Stimulated activated CD8-positive, alpha-beta memory T cell treated with anti-CD3 and anti-CD28 coated beads, Interleukin-7, amount 100 ng/mL, for 24 hours (primary cell): ENCODE measurements around the gene ARHGEF16.

ENCODE experiments used
- DNase-seq: peaks from one replicate; pipeline ENCODE4 v3.0.0-alpha.2; 2020; ENCODE audit warnings: low read depth

The ARHGEF16 gene

DNA sequence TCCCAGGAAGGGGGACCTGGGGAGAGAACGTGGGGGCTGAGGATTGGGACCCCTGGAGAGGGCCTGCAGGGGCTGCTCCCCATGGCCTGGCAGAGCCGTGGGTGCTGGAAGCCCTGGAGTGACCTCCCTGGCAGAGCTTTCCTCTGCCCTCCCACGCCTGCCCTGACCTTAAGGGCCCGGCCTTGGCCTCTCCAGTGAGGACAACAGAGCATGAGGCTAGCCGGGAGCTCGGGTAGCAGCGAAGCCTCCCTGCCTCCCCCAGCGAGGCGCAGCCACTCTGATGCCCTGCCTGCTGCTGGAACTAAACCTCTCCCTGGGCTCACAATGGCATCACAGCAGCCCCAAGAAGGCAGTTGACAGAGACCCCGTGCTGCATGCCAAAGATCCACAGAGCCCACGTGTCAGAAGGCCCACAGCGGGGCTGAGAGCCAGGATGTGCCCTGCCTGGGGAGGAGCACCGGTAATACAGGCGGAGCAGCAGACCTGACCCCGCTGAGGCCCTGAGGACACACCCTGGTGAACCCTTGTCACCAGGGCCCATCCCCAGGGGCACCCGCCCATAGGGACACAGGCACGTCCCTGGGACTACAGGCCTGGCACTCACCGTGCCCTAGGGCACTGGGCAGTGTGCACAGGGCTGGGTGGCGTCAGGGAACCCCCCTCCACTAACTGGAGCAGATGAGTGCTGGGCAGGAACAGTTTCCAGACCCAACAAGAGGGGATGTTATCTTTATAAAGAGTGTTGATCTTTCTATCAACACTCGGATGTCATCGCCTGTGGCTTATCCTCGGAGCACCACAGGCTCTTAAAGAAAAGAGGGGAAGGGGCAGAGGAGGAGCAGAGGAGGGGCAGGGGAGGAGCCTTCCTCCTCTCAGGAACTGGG, 48.4 kb downstream of the ARHGEF16 start:
- DNase-seq: no peak

DNA sequence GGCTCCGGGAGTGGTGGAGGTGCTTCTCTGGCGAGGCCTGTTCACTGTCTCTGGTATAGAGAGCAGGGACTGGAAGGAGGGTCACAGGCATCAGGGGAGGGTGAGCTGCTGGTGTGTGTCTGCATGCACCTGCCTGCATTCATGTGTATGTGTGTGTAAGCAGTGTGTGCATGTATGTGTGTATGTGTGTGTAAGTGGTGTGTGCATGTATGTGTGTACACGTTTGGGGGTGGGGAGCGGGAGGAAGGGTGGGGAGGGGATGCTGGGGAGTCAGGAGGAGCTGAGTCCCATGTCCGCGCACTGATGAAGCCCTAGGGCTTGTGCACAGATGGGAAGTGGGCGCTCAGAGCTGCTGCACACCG, 49.0 kb downstream of the ARHGEF16 start:
- no peak for DNase-seq

GRCh38 chr1:3504151-3504821, 49.8 kb downstream of the ARHGEF16 start:
- DNase-seq: no peak

- no peak for DNase-seq
Observed at GRCh38 chr1:3504822-3505153, 50.3 kb downstream of the ARHGEF16 start.

GRCh38 chr1:3505161-3505560, 50.7 kb downstream of the ARHGEF16 start:
- DNase-seq: no peak

DNA sequence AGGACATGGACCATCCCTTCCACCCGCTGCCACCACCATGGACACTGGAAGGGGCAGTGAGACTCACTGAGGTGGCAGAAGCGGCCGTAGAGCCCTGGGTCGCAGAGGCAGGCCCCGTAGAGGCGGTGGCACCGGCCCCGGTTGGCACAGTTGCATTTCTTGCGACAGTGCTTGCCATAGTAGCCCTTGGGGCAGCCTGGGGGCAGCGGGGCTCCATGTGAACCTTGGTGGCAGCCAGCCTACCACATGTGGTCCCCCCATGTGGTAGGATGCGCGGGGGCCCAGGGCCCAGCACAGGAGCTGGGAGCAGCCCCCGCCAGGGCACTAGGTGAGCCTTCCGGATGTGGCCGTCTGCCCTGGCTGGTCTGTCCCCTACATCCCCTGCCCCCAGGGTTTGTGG, 51.6 kb downstream of the ARHGEF16 start:
- no peak for DNase-seq

DNA sequence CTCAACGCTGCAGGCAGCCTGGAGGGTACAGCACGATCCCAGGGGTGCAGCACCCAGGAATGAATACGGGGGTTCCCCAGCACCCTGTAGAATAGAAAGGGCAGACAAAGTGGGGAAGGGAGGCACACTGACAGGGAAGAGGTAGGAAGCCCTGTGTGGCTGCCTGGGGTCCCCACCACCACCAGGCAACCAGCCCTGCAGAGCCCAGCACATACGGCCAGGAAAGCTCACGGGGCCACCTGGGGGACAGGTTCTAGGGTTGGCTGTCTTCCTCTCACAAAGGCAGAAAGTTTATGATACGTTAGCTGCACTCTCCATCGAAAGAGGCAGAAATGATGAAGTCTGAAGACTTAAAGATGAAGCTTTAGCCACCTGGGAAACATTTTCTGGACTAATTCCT, 52.5 kb downstream of the ARHGEF16 start:
- DNase-seq: no peak

DNA sequence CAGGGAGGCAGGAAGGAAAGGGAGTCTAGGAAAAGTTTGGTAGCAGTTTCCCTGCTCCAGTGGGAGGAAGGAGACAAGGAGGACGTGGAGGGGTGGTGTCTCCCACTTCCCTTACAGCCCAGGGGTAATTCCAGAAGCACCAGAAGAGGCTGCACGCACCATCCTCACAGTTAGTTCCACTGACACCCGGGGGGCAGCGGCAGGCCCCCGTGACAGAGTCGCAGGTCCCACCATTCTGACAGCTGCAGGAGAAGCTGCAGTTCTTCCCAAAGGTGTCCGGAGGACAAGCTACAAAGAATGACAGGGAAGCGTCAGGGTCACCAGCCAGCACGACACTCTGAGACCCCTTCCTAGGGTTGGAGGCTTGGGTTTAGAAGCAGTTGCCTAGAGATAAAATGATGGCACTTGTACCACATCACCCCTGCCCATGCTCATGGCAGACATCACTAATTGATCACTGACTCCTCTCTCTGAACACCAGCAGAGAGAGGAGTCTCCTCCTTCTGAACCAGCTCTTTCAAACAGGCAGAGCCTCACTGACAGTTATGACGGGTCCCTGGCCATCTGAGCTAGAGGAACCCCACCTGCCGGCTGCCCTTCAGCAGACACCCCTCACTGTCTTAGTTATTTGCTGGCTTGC, 53.3 kb downstream of the ARHGEF16 start:
- no peak for DNase-seq

GRCh38 chr1:3508757-3509415, 54.4 kb downstream of the ARHGEF16 start:
- DNase-seq: no peak

DNA sequence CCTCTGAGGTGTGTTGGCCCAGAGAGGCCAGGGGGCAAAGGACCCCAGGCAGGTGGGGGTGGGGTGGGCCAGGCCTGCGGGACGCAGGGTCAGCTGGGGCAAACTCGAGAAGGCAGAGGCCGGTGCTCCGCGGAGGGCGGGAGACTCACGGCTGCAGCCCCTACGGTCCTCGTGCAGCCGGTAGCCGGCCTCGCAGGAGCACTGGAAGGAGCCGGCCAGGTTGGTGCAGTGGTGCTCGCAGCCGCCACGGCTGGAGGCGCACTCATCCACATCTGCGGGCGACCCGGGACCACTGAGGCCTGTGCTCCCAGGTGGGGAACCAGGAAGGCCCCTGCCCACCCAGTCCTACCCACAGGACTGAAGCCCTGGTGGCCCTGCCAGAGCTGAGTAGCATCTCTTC, 55.3 kb downstream of the ARHGEF16 start:
- DNase-seq: no peak

GRCh38 chr1:3510136-3510955, 55.9 kb downstream of the ARHGEF16 start:
- no peak for DNase-seq

DNA sequence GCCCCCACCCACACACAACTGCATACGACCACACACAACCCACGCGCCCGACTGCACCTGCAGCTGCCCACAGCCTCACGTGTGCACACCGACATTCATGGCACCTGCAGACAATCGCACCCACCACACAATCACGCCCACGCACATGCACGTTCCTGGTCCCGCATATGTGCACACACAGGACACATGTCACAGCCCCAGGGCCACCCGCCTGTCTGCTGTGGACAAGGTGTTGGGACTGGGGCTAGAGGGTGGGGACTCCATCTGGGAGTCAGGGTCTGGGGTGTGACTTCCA, 56.4 kb downstream of the ARHGEF16 start:
- no peak for DNase-seq

DNA sequence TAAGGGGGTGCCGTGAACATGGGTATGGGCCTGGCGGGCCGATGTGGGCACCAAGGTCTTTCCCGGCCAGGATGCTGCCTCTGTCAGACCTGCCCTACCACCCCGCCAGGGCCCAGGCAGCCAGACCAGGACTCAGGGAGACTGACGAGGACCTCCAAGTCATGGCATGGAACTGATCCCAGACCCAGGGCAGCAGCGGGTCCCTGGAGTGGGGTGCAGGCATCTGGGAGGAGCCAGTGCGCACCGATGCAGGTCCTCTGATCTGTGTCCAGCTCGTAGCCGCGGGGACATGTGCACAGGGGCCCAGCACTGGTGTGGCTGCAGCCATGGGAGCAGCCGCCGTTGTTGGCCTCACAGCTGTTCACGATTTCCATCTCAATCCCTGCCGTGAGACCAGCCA, 56.8 kb downstream of the ARHGEF16 start:
- no peak for DNase-seq

DNA sequence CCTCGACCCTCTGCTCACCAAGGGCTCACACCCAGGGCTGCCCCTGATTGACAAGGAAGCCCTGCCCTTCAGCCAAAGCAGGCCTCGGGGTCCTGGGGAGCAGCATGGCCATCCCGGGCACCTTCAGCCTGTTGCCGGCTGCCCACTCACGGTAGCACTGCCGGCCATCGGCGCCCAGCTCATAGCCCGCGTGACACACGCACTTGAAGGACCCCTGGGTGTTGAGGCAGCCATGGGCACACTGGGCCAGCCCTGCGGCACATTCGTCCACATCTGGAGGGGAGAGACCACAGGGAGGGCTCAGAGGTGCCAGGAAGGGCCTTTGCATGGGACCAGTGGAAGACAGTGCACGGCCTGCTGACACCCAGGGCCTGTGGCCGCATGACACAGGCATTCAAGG, 57.4 kb downstream of the ARHGEF16 start:
- DNase-seq: no peak

DNA sequence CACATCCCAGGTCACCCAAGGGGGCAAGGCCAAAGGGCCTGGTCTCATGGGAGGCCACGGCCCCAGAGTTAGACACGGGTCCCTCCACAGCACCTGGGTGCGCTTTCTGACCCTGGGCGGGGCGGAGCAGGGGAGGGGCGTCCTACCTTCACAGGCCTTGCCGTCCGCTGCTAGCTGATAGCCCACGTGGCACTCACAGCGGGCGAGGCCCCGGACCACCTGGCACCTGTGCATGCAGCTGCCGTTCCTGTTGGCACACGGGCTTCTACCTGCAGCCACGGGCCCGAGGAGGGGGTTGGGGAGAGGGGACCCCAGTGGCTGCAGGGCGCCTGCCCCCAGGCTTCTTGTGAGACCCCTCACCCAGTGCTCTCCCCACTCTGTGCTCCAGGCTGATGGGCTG, 59.9 kb downstream of the ARHGEF16 start:
- DNase-seq: no peak

DNA sequence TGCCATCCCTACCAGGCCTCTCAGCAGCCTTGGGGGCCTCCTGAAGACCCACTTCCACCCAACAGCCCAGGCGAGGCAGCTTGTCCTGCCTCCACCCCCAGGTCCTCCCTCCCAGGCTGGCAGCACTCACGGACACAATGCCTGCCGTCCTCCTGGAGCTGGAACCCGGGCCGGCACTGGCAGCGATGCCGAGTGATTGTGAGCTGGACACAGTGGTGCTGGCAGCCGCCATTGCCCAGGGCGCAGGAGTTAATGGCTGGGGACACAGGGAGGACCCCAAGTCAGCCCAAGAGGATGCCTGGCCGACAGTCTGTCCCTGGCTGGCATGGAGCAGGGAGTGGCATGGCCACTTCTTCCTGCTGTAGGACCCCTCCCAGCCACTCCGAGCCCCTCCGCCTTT, 60.8 kb downstream of the ARHGEF16 start:
- DNase-seq: no peak

- DNase-seq: no peak
Observed at GRCh38 chr1:3515774-3516480, 61.5 kb downstream of the ARHGEF16 start.

DNA sequence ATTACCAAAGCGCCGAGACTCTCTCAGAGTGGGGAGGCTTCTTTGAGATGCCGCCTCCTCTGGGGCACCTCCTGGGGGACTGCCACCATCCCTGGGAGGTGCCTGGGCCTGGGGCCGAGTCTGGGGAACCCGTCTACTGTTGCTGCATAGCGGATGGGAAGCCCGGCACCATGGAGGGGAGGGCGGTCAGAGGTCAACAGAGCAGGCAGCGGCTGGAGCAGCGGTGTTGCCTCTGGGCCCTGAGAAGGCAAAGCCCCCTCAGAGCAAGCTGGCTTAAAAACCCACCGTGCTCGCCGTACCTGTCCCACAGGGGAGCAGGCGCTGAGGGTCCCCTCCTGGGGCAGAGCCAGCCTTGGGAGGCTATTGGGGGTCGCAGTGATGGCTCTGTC, 62.0 kb downstream of the ARHGEF16 start:
- no peak for DNase-seq

DNA sequence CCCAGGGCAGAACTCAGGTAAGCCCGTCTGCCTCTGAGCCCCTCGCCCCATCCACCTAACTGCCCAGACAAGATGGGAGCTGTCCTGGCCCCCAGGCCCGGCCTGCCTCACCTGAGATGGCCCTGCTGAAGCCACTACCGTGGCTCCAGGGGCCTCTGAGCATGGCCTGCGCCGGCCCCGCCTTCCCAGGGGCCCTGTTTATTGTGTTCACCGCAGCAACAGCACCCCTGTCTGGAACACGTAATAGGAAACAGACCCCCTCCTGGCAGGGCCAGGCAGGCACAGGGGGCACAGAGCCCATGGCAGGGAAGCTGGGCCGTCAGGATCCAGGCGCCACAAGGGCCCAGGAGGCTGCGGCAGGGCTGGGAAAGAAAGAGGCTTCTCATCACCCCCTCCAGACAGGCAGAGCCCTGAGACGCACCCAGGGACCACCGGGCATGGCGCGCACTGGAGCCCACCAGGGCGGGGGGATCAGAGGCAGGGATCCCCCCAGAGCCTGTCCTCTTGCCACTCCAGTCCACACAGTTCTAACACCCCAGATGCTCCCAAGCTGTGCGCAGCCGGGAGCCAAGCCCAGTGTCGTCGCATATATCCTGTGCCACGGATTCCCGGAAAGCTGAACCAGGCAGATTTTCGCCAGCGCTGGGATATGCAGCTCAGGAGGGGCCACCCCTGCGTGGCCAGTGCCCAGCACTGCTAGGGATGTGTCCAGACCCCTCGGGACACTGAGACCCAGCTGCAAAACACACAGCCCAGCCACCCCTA, 62.6 kb downstream of the ARHGEF16 start:
- DNase-seq: no peak

DNA sequence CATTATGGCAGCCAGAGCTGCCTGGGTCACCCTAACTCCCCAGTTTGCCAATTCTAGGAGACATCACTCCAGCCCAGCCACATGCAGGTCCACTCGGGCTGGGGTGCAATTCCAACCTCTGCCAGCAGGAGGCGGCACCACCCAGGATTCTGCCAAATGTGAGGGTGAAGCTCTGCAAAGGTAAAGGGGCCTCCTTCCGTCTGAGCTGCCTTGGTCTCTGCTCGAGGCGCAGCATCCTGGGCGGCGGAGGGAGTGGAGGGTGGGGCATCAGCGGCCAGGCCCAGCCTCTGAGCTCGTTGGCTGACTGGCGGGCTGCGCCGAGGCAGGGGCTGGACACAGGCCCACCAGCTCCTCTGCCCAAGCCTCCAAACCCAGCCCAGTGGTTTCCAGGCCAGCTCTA, 63.8 kb downstream of the ARHGEF16 start:
- no peak for DNase-seq

DNA sequence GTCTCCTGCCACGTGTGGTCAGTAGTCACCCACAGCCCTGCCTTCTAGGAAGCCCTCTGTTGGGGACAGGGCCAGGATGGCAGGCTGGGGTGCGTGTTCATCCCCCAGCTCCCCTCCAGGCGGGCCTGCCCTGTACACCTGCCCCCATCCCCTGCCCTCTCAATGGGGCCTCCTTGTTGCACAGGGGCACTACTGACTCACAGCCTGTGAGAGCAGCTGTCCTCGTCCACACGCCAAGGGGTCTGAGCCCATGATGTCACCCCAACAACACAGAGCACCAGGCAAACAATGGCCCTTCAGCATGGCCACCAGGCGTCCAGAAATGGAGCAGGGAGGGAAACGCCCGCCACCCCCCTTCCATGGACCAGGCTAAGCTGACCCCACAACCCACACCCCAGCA, 64.3 kb downstream of the ARHGEF16 start:
- DNase-seq: no peak
